ENCODE results near the gene PTCH2.

Gene PTCH2

DNA sequence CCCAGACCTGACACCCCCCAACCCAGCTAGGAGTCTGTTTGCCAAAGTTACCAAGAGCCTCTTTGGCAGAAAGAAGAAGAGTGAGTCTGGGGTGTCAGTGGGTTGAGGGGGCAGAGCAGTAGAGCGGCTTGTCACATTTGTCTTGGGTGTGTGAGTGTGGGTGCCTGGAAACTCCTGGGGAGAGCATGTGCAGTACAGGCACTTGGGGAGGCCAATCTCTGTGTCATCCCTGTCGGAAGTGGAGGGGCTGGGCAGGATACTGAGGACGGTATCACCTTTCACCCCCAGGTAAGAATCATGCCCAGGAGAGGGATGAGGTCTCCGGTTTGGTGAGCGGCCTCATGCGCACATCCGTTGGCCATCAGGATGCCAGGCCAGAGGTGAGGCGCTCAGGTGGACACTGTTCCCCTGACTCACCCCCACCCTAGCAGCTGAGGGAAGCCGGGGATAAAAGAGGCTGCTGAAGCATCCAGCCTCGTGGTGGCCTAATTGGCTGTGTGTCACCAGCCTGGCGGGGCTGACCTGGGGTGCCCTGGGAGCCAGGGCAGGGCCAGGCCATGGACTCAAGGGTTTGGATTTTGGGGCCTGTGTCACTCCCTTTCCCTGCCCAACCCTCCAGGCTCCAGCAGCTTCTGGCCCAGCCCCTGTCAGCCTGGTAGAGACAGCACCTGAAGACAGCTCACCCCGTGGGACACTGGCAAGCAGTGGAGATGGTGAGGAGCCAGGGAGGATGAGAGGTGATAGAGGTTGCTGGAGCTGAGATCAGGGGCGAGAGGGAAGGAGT is 39.5 kb downstream of the PTCH2 start:
- no peaks in the 10 kb centered on the region for H3K27me3 ChIP-seq (ENCODE audit: low read depth, low read length)
- H3K9me3 ChIP-seq (ENCODE audit: insufficient read depth, low read length), result no peaks in the 10 kb centered on the region
- H2AFZ ChIP-seq (ENCODE audit: low read depth, low read length), result no peak overlapping the region
- TF ChIP-seq CTCF (IDR thresholded peaks at IDR 0.05; ENCODE audit: low read depth, low read length) (no peak), EZH2phosphoT487 (IDR thresholded peaks at IDR 0.05; ENCODE audit: low read depth) (no peak)
- H3K9ac ChIP-seq (ENCODE audit: low read length), result no peak overlapping the region
- H3K4me1 ChIP-seq (ENCODE audit: low read length), result peaks cover 64% of the 10 kb centered on the region
- peaks cover 64% of the 10 kb centered on the region for H3K79me2 ChIP-seq (ENCODE audit: low read length)
- peaks cover 11% of the 10 kb centered on the region for H4K20me1 ChIP-seq (ENCODE audit: insufficient read depth, low read length)
- peak overlapping the region; percentile 79; the same call in 1 of the 2 replicates for H3K27ac ChIP-seq (ENCODE audit: low read length)
- H3K36me3 ChIP-seq (replicated peaks; ENCODE audit: low read depth, low read length), result peaks cover 61% of the 10 kb centered on the region
- peak overlapping the region; percentile 97; the same call in 1 of the 2 replicates for H3K4me2 ChIP-seq (ENCODE audit: low read length)
- no peak overlapping the region for H3K4me3 ChIP-seq (ENCODE audit: low read length)

- Histone ChIP-seq H3K79me2 (ENCODE audit: low read length) (peaks cover 62% of the 10 kb centered on the region), H3K27ac (ENCODE audit: low read length) (peak overlapping the region; percentile 79), H2AFZ (ENCODE audit: low read depth, low read length) (no peak overlapping the region), H3K4me1 (ENCODE audit: low read length) (peaks cover 59% of the 10 kb centered on the region), H4K20me1 (ENCODE audit: insufficient read depth, low read length) (peaks cover 11% of the 10 kb centered on the region), H3K27me3 (ENCODE audit: low read depth, low read length) (no peaks in the 10 kb centered on the region), H3K36me3 (replicated peaks; ENCODE audit: low read depth, low read length) (peaks cover 60% of the 10 kb centered on the region), H3K9me3 (ENCODE audit: insufficient read depth, low read length) (no peaks in the 10 kb centered on the region), H3K4me3 (ENCODE audit: low read length) (no peak overlapping the region; the same call in 1 of the 2 replicates), H3K4me2 (ENCODE audit: low read length) (peak overlapping the region; percentile 97; the same call in 1 of the 2 replicates), H3K9ac (ENCODE audit: low read length) (no peak overlapping the region)
- TF ChIP-seq CTCF (IDR thresholded peaks at IDR 0.05; ENCODE audit: low read depth, low read length) (no peak), EZH2phosphoT487 (IDR thresholded peaks at IDR 0.05; ENCODE audit: low read depth) (no peak)
These were observed 40.1 kb downstream of the PTCH2 start for GRCh38 chr1:44803062-44803311.

DNA sequence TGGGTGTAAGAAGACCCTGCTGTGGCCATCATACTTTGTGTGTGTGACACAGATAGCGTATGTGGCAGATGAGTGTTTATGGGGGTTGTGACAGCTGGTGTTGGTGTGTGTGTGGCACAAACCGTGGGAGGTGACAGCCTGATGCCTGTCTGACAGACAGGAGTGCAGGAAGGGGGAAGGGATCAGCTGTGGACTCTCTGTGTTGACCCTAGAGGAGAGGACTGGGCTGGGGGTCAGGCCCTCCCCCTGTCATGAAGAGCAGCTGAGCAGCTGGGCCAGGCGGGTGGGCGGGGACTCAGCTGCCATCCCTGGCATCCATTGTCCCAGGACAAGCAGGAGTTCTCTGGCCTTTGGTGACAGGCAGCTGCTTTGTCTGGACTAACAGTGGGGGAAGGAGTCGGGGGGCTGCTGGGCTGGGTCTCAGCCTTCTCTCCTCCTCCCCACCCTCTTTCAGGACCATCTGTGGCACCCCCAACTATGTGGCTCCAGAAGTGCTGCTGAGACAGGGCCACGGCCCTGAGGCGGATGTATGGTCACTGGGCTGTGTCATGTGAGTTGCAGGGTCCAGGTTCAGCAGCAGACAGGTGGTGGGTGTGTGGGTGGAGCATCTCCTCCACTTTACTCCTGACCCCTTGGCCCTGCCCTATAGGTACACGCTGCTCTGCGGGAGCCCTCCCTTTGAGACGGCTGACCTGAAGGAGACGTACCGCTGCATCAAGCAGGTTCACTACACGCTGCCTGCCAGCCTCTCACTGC is 40.6 kb downstream of the PTCH2 start:
- Histone ChIP-seq H3K4me3 (ENCODE audit: low read length) (peak overlapping the region; percentile 99), H3K36me3 (replicated peaks; ENCODE audit: low read depth, low read length) (peaks cover 59% of the 10 kb centered on the region), H3K9me3 (ENCODE audit: insufficient read depth, low read length) (no peaks in the 10 kb centered on the region), H3K4me2 (ENCODE audit: low read length) (peak overlapping the region; percentile 97), H2AFZ (ENCODE audit: low read depth, low read length) (no peak overlapping the region), H4K20me1 (ENCODE audit: insufficient read depth, low read length) (peaks cover 11% of the 10 kb centered on the region), H3K4me1 (ENCODE audit: low read length) (peaks cover 54% of the 10 kb centered on the region), H3K27me3 (ENCODE audit: low read depth, low read length) (no peaks in the 10 kb centered on the region), H3K27ac (ENCODE audit: low read length) (peak overlapping the region; percentile 79), H3K9ac (ENCODE audit: low read length) (peak overlapping the region; percentile 95), H3K79me2 (ENCODE audit: low read length) (peaks cover 62% of the 10 kb centered on the region)
- TF ChIP-seq EZH2phosphoT487 (IDR thresholded peaks at IDR 0.05; ENCODE audit: low read depth), result no peak
- TF ChIP-seq CTCF (IDR thresholded peaks at IDR 0.05; ENCODE audit: low read depth, low read length), result no peak

Data from OCI-LY3 (cell line).